ENCODE results near the gene ANKRD36C.
"Not testable (repeated sequence)": the region's sequence is repeated elsewhere in the genome, so short reads cannot be mapped to it uniquely, and the experiment has no call there.

ANKRD36C gene

GRCh38 chr2:95992520-95993272 is 1.1 kb upstream of the ANKRD36C start:
- DNase-seq, result not testable (repeated sequence)

GRCh38 chr2:95992102-95992501 is 478 bp upstream of the ANKRD36C start:
- DNase-seq, result not testable (repeated sequence)

DNA sequence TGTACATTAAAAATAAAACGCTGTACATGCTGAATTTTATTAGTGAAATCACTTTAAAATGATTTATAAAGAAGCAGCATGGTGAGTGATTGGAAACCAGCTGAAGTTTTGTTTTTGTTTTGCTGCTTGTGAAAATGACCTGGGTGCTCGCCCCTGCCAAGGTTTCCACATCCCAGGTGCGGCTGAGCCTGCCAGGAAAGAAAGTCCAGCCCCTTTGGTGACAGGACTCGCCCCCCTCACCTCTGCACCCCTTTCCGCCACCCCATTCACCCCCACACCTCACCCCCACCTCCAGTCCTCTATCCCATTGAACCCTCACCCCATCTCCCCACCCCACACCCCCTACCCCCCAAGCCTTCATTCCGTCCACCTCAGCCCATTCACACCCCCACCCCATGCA is 740 bp downstream of the ANKRD36C start:
- not testable (repeated sequence) for DNase-seq

DNA sequence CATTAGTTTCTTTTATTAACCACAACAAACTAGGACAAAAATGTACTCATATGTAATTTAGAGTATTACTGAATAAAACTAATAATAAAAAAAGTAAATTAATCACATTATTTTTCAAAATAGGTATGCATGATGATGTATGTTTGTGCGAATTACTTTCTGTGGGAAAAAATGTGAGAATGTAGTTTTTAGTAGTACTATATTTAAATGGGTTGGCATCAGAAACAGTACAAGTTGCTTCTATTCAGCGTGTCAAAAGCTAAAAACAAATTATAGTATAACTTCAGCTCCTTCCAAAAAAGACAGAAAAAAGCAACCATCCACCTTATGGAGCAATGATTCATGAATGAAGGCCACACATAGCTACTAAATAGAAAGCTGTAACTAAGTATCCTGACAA is 40.0 kb downstream of the ANKRD36C start:
- not testable (repeated sequence) for DNase-seq

DNA sequence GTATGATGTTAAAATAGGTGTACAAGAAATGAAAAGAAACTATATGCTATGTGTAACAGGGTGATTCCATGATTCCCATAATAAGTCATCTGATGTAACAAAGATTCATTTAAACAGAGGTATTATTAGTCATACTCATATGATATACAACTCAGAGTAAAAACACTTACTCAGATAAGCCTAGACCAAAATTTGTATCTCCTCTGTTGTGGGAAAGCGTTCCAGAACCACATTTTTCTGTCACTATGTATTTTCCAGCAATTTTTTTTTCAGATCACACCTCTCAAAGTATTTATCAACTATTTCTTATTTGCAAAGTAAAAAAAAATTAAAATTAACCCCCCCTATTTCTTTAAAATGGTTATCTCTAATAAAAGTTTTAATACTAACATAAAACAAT is 43.6 kb downstream of the ANKRD36C start:
- DNase-seq, result not testable (repeated sequence)

GRCh38 chr2:95939947-95940346 is 51.7 kb downstream of the ANKRD36C start:
- DNase-seq, result not testable (repeated sequence)

DNA sequence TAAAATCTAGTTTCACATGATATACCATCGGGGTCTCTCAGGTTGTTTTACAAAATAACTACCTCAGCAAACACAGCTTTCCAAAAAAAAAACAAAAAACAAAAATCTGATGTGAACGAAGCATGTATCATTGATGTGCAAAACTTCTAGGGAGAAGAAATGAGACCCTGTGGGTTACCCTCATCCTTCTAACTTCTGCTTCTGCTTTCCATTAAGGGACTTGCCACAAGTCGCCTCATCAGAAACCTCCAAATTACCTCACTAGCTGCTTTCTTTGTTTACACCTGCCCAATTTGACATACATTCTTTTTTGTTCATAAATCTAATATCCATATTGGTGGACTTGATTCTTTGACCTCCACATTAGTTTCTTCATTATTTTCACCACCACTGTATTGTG is 60.9 kb downstream of the ANKRD36C start:
- DNase-seq, result not testable (repeated sequence)

GRCh38 chr2:95917007-95917406 is 74.6 kb downstream of the ANKRD36C start:
- DNase-seq, result not testable (repeated sequence)

- DNase-seq, result not testable (repeated sequence)
Measured at GRCh38 chr2:95915131-95915530, 76.5 kb downstream of the ANKRD36C start.

DNA sequence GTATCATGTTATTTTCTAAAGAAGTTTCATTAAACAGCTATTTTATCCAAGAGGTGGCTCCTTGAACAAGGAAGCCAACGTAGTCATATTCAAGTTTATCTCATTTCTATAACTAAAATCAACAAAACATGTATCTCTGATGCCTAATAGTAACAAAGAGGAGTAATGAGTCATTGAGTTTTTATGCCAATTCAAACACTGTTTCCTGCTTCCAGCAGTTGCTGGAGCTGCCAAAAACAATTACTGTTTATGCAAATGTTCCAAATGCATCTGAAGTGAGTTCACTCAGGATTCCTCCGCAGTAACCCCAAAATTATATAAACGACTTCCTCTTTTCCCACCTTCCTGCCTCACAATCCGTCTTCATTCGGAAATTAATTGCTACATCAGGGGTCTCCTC is 80.2 kb downstream of the ANKRD36C start:
- DNase-seq, result not testable (repeated sequence)

DNA sequence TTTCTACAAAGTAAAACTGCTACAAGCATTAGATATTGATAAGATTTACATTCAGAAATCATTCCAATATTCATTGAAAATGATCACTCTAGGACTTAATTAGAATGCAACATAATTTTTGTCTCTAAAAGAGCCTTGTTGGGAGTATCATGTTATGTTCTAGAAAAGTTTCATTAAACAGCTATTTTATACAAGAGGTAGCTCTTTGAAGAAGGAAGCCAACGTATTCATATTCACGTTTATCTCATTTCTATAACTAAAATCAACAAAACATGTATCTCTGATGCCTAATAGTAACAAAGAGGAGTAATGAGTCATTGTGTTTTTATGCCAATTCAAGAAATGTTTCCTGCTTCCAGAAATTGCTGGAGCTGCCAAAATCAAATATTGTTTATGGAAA is 97.2 kb downstream of the ANKRD36C start:
- DNase-seq, result not testable (repeated sequence)

- not testable (repeated sequence) for DNase-seq
Measured at GRCh38 chr2:95867929-95868328, 123.7 kb downstream of the ANKRD36C start.

DNA sequence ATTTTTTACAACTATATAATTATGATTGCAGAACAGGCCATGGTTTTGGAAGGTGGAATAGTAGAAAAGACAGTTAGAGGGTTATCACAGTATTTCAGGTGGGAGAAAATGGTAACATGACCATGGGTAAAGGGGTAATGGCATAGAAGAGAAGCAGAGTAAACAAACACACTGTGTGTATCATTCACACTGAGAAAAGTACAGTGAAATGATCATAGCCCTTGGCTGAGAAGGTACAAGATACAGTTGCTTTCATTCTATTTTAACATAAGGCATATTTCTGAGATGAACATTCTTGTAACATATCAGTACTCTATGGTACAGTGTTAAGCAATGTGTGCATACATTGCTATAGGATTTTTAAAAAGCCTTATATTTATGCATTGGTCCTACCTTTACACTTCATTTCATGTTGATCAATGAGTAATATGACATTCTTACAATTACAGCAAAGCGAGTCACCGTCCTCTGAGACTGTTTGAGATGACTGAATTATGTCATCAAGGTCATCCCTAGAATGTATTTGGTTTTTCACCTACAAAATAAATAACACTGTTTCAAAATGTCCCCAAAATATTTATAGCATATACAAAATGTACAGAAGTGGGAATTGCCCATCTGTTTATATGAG is 124.5 kb downstream of the ANKRD36C start:
- DNase-seq, result not testable (repeated sequence)

DNA sequence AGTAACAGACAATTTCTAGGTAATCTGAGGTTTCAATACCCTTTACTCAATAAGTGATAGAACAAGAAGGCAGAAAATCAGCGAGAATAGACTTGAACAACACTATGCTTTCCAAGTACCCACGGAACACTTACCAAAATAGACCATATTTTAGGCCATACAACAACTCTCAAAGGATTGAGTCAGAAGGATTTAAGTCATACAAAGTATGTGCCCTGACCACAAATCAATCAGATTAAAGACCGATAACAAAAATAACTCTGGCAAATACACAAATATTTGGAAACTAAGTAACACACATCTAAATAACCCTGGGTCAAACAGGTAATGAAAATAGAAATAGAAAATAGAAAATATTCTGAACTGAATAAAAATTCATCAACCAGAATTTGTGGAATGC is 129.5 kb downstream of the ANKRD36C start:
- not testable (repeated sequence) for DNase-seq

GRCh38 chr2:95836151-95836550 is 155.5 kb downstream of the ANKRD36C start:
- DNase-seq, result no peak

DNA sequence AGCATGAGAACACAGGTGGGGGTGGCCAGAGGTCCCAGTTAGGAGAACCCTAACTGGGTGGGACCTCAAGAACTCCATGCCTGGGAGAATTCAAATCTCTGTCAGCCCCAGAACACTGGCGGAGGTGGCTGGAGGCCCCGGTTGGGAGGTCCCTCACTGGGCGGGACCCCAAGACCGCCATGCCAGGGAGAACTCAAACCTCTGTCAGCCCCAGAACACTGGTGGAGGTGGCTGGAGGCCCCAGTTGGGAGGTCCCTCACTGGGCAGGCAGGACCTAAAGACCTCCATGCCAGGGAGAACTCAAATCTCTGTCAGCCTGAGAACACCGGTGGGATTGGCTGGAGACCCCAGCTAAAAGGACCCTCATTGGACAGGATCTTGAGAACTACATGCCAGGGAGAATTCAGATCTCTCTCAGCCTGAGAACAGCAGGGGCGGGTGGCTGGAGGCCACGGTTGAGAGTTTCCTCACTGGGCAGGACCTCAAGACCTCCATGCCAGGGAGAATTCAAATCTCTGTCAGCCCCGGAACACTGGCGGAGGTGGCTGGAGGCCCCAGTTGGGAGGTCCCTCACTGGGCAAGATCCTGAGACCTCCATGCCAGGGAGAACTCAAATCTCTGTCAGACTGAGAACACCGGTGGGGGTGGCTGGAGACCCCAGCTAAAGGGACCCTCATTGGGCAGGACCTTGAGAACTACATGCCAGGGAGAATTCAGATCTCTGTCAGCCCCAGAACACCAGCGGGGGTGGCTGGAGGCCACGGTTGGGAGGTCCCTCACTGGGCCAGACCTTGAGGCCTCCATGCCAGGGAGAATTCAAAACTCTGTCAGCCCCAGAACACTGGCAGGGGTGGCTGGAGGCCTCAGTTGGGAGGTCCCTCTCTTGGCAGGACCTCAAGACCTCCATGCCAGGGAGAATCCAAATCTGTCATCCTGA is 157.3 kb downstream of the ANKRD36C start:
- DNase-seq, result not testable (repeated sequence)

- not testable (repeated sequence) for DNase-seq
Measured at GRCh38 chr2:95824218-95824617, 167.4 kb downstream of the ANKRD36C start.

DNA sequence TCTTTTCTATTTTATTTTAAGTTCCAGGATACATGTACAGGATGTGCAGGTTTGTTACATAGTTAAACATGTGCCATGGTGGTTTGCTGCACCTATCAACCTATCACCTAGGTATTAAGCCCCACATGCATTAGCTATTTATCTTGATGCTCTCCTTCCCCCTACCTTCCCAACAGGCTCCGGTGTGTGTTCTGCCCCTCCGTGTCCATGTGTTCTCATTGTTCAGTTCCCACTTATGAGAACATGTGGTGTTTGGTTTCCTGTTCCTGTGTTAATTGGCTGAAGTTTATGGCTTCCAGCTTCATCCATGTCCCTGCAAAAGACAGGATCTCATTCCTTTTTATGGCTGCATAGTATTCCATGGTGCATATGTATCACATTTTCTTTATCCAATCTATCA is 174.1 kb downstream of the ANKRD36C start:
- not testable (repeated sequence) for DNase-seq

DNA sequence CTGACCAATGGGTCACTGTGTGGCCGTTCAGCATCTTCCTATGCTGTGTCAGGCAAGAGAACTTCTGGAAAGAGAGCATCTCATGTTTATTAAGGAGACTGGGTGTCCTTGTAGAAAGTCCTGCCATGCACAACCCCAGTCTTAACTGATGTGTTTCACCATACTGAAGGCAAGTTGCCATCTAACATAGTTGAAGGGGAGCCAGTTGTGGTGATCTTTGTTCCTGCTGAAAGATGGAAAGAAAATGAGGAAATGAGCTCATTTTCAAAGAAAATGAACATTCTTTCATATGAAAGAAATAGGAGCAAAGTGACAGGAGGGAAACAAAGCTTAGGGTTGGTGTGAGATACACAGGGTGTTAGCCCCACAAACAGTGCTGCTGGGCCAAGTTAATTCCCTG is 178.3 kb downstream of the ANKRD36C start:
- not testable (repeated sequence) for DNase-seq

- DNase-seq, result no peak
Measured at GRCh38 chr2:95799892-95800291, 191.7 kb downstream of the ANKRD36C start.

DNA sequence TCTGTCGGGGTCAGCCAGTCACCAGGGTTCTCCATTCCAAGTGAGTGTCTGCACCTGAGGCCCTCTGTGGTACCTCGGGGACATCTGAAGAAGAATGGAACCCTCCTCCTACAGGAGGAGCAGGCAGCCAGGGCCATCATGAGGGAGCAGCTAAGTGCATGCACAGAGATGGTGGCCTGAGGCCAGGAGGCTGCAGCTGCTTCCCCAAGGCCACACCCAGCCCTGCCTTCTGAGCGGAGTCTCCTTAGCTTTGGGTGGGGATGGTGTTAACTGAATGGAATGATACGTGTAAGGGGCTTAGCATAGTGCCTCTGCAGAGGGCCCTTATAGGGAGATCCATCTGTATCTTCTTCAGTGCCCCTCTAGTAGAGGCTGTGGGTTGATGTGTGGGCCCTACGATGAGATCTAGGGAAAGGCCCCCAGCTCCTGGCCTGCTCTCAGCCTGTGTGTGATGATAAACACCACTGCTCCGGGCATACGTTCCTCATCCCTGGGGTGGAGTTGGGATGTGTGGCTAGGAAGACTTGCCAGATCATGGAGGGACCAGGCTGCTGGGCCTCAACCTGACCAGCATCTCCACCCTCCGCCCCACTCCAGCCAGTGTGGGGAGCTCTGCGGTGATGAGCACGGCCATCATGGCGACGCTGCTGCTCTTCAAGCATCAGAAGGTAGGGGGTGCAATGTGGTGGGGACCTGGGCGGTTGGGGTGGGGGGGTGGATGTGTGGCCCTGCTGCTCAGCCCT is 192.3 kb downstream of the ANKRD36C start:
- DNase-seq, result not testable (repeated sequence)

Data from SHP77 (cell line).